Neural crest cell (in vitro differentiated cells): Measurements from ENCODE around the gene CDH13. TPM values are rescaled to one million over a fixed set of nuclear protein-coding genes. Genes with fewer than 3 reads are reported as not detected.
A peak's percentile ranks its signal among the peaks of the same experiment; 100 is the strongest.

Experiments used
- DNase-seq: peaks from one replicate; pipeline ENCODE4 v3.0.0; 2021; ENCODE audit warnings: low read depth, mixed read lengths, low spot score
- H3K27ac Mint-ChIP-seq: one replicate; pipeline ENCODE4 v1.8.0; 2021; ENCODE audit warnings: mild to moderate bottlenecking, mixed read lengths; ENCODE audit not compliant: unreplicated experiment
- H3K27me3 Mint-ChIP-seq: 2 replicates; pipeline ENCODE4 v1.8.0; 2021; ENCODE audit warnings: low read depth, mild to moderate bottlenecking, mixed read lengths
- H3K36me3 Mint-ChIP-seq: 2 replicates; pipeline ENCODE4 v1.8.0; 2021; ENCODE audit warnings: low read depth, mild to moderate bottlenecking, mixed read lengths
- H3K4me1 Mint-ChIP-seq: 2 replicates; pipeline ENCODE4 v1.8.0; 2021; ENCODE audit warnings: mixed read lengths
- H3K4me3 Mint-ChIP-seq: one replicate; pipeline ENCODE4 v1.8.0; 2021; ENCODE audit warnings: mild to moderate bottlenecking, mixed read lengths
- H3K9me3 Mint-ChIP-seq: 2 replicates; pipeline ENCODE4 v1.8.0; 2021; ENCODE audit warnings: mixed read lengths
- total RNA-seq: library from RNA; stranded (reverse); gene quantifications from 2 replicates; pipeline ENCODE4 v1.2.1, GENCODE V29; 2021
- TF ChIP-seq, protein P1 (sequence below): fragments of 200-600 bp; sonication (generic); conservative IDR thresholded peaks from 2 replicates; pipeline ENCODE4 v1.5.0; 2021; ENCODE audit warnings: antibody characterized with exemption, mild to moderate bottlenecking

The CDH13 gene
- total RNA-seq, 1 donor from 2014 or later, result 1.1 TPM

DNA sequence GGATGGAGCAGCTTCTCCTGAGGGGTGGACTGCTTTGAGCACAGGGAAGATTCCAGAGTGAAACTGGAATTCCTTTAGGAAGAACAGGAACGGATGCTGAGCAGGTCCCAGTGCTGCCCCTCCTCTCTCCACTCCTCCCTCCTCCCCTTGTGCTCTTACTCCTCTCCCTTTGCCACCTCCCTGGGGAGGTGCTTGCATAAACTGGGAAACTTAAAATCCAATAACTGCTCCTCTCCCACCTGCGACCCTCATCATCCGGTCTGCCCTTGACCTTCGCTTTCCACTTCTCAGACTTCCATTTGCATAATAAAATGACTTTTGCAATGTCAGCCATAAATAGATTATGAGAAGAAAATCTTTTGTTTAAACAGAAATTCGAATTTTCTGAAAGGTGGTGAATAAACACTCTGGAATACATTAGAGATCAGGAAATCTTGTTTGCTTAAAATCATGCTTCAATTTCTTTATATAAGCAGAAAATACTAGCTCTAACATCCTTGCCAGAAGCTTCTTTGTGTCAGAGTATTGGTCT is 1204.8 kb downstream of the CDH13 start:
- Mint-ChIP-seq H3K4me3 (no peak overlapping the region), H3K27ac (no peak overlapping the region), H3K36me3 (no peaks in the 10 kb centered on the region), H3K27me3 (no peaks in the 10 kb centered on the region), H3K4me1 (peaks cover 22% of the 10 kb centered on the region), H3K9me3 (no peaks in the 10 kb centered on the region)
- DNase-seq, result no peak
- TF ChIP-seq, protein P1, sequence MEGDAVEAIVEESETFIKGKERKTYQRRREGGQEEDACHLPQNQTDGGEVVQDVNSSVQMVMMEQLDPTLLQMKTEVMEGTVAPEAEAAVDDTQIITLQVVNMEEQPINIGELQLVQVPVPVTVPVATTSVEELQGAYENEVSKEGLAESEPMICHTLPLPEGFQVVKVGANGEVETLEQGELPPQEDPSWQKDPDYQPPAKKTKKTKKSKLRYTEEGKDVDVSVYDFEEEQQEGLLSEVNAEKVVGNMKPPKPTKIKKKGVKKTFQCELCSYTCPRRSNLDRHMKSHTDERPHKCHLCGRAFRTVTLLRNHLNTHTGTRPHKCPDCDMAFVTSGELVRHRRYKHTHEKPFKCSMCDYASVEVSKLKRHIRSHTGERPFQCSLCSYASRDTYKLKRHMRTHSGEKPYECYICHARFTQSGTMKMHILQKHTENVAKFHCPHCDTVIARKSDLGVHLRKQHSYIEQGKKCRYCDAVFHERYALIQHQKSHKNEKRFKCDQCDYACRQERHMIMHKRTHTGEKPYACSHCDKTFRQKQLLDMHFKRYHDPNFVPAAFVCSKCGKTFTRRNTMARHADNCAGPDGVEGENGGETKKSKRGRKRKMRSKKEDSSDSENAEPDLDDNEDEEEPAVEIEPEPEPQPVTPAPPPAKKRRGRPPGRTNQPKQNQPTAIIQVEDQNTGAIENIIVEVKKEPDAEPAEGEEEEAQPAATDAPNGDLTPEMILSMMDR, result no peak

DNA sequence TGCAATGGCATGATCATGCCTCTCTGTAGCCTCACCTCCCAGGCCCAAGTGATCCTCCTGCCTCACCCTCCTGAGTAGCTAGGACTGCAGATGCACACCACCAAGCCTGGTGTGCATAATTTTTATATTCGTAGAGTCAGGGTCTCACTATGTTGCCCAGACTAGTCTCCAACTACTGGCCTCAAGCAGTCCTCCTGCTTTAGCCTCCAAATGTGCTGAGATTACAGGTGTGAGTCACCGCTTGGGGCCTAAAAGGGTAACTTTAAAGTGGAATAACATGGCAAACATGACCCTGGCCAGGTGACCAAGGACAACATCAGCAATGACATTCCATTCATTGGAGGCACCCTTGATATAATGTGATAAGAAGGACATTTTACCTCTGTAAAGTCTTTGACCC is 1207.2 kb downstream of the CDH13 start:
- TF ChIP-seq, protein P1, result no peak
- no peak for DNase-seq
- Mint-ChIP-seq H3K4me1 (peaks cover 19% of the 10 kb centered on the region), H3K4me3 (no peak overlapping the region), H3K36me3 (no peaks in the 10 kb centered on the region), H3K9me3 (no peaks in the 10 kb centered on the region), H3K27ac (no peak overlapping the region), H3K27me3 (no peaks in the 10 kb centered on the region)

DNA sequence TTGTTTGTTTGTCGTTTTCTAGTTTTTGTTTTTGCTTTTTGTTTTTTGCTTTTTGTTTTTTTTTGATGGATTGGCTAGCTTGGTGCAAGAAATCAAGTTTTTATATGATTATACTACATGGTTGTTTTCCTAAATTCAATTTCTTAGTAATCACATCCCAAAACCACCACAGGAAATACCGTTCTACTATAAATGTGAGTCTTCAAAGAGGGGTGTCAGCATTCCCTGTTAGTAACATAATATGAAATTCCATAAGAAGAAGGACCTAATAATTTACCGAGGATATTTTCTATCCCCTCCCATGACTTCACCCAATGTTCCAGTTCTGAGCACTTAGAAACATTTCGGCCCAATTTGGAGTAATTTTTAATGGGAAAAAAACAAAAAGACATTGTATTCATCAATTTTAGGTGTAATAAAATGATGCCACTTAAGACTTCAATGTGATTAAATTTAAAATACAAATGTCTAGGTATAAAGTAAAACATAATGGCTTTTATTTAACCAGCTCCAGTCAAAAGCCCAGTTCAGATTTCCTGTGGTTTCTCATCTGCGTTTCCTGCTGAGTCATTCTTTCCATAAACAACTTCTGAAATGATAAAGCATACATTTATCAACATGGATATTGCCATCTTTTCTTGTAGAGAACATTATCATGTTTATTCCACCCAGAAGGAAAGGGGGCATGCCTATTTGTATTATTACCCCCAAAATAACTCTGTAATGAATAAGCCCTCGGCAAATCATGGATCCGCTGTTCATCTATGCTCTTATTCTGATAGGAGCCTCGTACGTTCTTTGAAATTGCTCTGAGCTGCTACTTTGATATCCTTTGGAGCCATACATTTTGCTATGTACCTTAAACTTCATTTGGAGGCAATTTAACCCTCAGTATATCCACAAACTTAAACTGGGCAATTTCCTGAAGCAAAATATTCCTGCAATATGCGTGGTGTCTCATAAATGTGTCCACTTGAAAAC is 1209.1 kb downstream of the CDH13 start:
- H3K27ac Mint-ChIP-seq, result peak overlapping the region; percentile 38
- H3K4me1 Mint-ChIP-seq, result peaks cover 26% of the 10 kb centered on the region
- TF ChIP-seq, protein P1, result no peak
- no peak for DNase-seq
- peaks cover 4% of the 10 kb centered on the region for H3K9me3 Mint-ChIP-seq
- no peaks in the 10 kb centered on the region for H3K27me3 Mint-ChIP-seq
- no peak overlapping the region for H3K4me3 Mint-ChIP-seq
- no peaks in the 10 kb centered on the region for H3K36me3 Mint-ChIP-seq

DNA sequence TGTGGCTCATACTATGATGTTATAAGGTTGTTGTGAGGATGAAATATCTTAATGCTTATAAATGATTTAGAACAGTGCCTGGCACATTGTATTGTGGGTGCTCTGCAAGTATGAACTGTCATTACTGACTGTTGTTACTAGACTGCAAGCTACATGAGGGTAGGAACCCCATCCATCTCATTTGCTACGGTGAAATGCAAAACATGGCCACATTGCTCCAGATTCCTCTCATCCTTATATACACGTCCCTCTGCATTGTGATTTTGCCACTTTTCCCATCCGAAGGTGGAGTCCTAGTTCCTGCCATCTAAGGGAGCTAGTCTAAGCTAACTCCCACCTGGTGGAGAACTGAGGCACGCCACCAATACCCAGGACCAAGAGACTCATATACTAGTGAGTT is 1210.8 kb downstream of the CDH13 start:
- no peaks in the 10 kb centered on the region for H3K36me3 Mint-ChIP-seq
- H3K27ac Mint-ChIP-seq, result no peak overlapping the region
- no peak for DNase-seq
- H3K4me3 Mint-ChIP-seq, result no peak overlapping the region
- TF ChIP-seq, protein P1, result no peak
- H3K4me1 Mint-ChIP-seq, result peaks cover 34% of the 10 kb centered on the region
- no peaks in the 10 kb centered on the region for H3K27me3 Mint-ChIP-seq
- peaks cover 4% of the 10 kb centered on the region for H3K9me3 Mint-ChIP-seq

DNA sequence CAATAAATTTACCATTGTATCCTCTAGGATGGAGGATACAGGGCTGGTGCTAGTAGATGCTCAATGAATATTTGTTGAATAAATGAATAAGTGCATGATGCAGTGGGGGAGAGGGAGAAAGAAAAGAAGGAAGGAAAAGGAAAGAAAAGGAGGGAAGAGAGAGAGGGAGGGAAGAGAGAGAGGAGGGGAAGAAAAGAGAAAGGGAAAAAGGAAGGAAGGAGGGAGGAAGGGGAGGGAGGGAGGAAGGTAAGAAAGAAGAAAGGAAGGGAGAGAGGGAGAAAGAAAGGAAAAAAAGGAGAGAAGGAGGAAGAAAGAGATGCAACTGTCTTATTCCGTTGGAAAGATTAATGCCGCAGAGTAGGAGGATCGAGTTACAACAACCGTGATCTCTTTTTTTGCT is 1211.4 kb downstream of the CDH13 start:
- DNase-seq, result no peak
- no peak overlapping the region for H3K27ac Mint-ChIP-seq
- H3K4me3 Mint-ChIP-seq, result no peak overlapping the region
- H3K9me3 Mint-ChIP-seq, result peaks cover 4% of the 10 kb centered on the region
- H3K36me3 Mint-ChIP-seq, result no peaks in the 10 kb centered on the region
- H3K4me1 Mint-ChIP-seq, result peaks cover 39% of the 10 kb centered on the region
- TF ChIP-seq, protein P1, result no peak
- H3K27me3 Mint-ChIP-seq, result no peaks in the 10 kb centered on the region
